Activated naive CD4-positive, alpha-beta T cell treated with anti-CD3 and anti-CD28 coated beads, Interleukin-2, amount 10 ng/mL, durations not matched to agents 5 hours and 36 hours (primary cell): Measurements from ENCODE around the gene NTS. TPM values are rescaled to one million over a fixed set of nuclear protein-coding genes. Genes with fewer than 3 reads are reported as not detected.

ENCODE experiments used
- total RNA-seq, 2 experiments: library from RNA; stranded (reverse); gene quantifications; one replicate each; pipeline ENCODE4 v1.2.3, GENCODE V29; 2021

NTS gene
- total RNA-seq, result not detected

GRCh38 chr12:85874031-85874461, at the start of gene NTS:
Gene NTS, plus strand, starts transcription at chr12:85874295. Its CDS starts 109 bp downstream, at chr12:85874404.

DNA sequence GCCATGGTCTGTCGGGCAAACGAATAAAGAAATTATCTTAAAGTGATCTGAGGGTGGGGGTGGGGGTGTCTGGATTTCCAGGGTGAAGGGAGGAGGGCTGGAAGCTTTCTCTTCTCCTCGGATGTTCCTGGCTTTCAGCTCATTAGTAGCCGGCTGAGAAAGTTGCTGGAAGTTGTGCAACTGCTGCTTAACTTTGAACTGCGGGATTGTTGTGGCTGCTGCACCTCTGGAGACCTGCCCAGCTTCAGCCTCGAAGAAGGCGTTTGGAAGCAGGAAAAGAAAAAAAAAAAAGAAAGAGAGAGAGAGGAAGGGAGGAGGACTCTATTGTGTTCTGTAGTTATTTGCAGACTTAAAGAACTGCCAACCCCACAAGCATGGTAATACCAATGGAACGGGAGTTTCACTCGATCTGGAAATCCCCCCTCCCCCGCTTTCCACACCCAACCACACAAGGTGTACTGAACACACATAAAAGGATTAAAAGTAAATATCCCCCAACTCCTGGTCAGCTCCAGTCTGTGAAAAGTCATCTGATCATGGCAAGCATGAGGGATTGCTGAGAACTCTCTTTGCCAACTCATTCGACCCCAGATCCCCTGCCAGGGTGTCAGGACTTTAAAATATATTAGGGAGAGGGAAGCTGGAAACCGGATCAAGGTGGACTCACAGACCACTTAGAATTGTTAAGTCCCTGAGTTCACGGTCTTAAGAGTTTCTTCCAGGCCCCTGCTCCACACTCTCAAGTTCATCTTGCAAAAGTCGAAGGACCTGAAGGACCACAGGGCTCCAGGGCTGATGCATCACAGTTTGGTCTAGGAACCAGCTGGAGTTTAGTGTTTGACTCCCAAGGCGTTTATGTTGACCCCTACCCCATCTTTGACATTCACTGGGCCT, 37.7 kb upstream of the NTS start, which contains the start of gene RASSF9:
TSS of gene RASSF9 (minus strand) at position 213 of the 894 bp plus-strand sequence. CDS start at position 5, 208 bp downstream.

Other genes starting within 250 kb of the NTS start
- not detected for gene RASSF9, start 37.9 kb upstream of the NTS start, total RNA-seq